Activated CD4-positive, alpha-beta T cell treated with anti-CD3 and anti-CD28 coated beads for 48 hours (primary cell): ENCODE results near the gene HDGFL2.

Experiments used
- DNase-seq: peaks from one replicate; pipeline ENCODE4 v3.0.0-alpha.2; 2020

The HDGFL2 gene

GRCh38 chr19:4499855-4500254 lies 27.8 kb downstream of the HDGFL2 start:
- DNase-seq: no peak

- DNase-seq: no peak
Observed at GRCh38 chr19:4500841-4501591, 28.9 kb downstream of the HDGFL2 start.

- DNase-seq: no peak
Observed at GRCh38 chr19:4501691-4502090, 29.6 kb downstream of the HDGFL2 start.

GRCh38 chr19:4502282-4503131 lies 30.4 kb downstream of the HDGFL2 start:
- no peak for DNase-seq

GRCh38 chr19:4503132-4503824 lies 31.2 kb downstream of the HDGFL2 start:
- no peak for DNase-seq

- no peak for DNase-seq
Observed at GRCh38 chr19:4503825-4504170, 31.7 kb downstream of the HDGFL2 start.

- no peak for DNase-seq
Observed at GRCh38 chr19:4504297-4504701, 32.2 kb downstream of the HDGFL2 start.

GRCh38 chr19:4504891-4505569 lies 32.9 kb downstream of the HDGFL2 start:
- no peak for DNase-seq

GRCh38 chr19:4505570-4506448 lies 33.7 kb downstream of the HDGFL2 start:
- no peak for DNase-seq

GRCh38 chr19:4506449-4507149 lies 34.5 kb downstream of the HDGFL2 start:
- DNase-seq: no peak

GRCh38 chr19:4507150-4507452 lies 35.0 kb downstream of the HDGFL2 start:
- DNase-seq: no peak

GRCh38 chr19:4507804-4508203 lies 35.7 kb downstream of the HDGFL2 start:
- DNase-seq: no peak

- no peak for DNase-seq
Observed at GRCh38 chr19:4508698-4509097, 36.6 kb downstream of the HDGFL2 start.

GRCh38 chr19:4510435-4511255 lies 38.5 kb downstream of the HDGFL2 start:
- no peak for DNase-seq

GRCh38 chr19:4511300-4512054 lies 39.4 kb downstream of the HDGFL2 start:
- DNase-seq: no peak

GRCh38 chr19:4512070-4512469 lies 40.0 kb downstream of the HDGFL2 start:
- DNase-seq: no peak

- no peak for DNase-seq
Observed at GRCh38 chr19:4513248-4513647, 41.2 kb downstream of the HDGFL2 start.

- DNase-seq: no peak
Observed at GRCh38 chr19:4515732-4516131, 43.6 kb downstream of the HDGFL2 start.

- no peak for DNase-seq
Observed at GRCh38 chr19:4516199-4516938, 44.3 kb downstream of the HDGFL2 start.
